Epidermal melanocyte (primary cell): ENCODE results near the gene FBXL13.
A peak's percentile ranks its signal among the peaks of the same experiment; 100 is the strongest.
"Not testable (repeated sequence)": the region's sequence is repeated elsewhere in the genome, so short reads cannot be mapped to it uniquely, and the experiment has no call there.

Experiments used
- DNase-seq: peaks from one replicate; pipeline ENCODE4 v3.0.0; 2011; ENCODE audit warnings: low spot score; ENCODE audit not compliant: insufficient read length

Gene FBXL13

DNA sequence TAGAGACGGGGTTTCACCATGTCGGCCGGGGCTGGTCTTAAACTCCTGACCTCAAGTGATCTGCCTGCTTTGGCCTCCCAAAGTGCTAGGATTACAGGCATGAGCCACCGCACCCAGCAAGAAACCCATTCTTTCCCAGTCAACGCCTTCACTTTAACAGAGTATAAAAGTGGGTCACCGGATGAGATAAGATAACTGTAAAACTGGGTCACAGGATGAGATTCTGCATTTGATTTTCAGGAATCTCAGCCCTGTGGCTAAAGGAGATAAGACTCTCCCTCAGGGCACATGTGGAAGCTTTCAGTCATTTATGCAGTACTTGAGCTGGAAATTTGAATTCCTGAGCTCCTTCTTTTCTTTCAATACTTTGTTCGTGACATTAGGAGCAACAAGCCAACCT lies 91.0 kb downstream of the FBXL13 start:
- no peak for DNase-seq

DNA sequence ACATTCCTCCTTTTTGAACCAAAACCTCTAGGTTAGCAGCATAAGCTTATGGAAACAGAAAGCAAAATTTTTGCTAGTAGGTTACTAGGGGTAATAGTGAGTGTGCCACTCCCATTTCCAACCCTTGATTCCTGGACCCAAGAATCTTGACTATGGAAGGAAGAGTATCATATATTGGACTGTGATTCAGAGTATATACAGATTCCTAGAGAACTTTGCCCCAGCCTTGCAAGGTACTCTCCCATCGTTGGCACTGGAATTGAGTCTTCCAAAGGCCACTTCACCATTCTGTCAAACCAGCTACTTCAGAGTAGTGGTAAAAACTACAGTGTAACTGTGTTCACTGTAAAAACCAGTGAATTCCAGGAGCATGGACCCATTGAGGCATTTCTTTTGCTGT lies 92.4 kb downstream of the FBXL13 start:
- DNase-seq, result no peak

DNA sequence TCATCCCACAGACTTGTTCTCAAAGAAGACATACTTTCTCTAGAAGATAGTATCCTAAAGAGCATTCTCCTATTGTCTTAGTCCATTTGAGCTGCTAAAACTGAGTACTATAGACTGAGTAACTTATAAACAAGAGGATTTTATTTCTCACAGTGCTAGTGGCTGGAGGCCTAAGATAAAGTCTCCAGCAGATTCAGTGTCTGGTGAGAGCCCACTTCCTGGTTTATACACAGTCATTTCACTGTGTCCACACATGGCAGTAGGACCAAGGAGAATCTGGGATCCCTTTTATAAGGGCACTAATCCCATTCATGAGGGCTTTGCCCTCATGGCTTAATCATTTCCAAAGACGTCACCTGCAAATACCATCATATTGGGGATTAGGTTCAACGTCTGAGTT lies 93.1 kb downstream of the FBXL13 start:
- no peak for DNase-seq

DNA sequence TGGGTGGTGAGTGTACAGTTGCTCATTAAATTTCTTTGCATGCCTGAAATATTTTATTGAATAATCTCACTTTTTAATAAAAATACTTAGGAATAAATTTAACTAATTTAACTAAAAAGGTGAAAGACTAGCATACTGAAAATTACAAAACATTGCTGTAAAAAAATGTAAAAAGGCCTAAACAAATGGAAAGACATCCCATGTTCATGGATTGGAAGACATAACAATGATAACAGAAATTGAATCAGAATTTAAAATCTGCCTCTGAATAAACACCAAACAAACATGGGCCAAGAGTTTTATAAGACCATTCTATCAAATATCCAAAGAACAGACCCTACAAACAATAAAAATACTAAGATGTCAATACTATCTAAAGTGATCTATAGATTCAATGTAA lies 94.9 kb downstream of the FBXL13 start:
- no peak for DNase-seq

DNA sequence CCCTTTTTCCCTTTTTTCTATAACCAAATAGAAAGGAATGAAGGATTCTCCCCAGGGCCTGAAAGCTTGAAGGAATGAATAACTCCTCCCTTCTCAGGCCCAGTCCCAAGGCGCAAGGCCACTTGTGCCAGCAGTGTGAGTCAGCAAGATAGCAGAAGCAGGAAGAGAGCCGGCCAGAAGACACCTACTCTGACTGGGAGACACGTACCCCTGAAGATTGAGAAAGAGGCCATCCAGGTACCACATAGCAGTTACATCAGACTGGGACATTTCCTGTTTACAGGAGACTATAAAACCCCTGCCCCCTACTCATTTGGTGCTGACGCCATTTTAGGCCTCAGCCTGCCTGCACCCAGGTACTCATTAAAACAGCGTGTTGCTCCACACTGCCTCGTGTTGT lies 96.3 kb downstream of the FBXL13 start:
- no peak for DNase-seq

DNA sequence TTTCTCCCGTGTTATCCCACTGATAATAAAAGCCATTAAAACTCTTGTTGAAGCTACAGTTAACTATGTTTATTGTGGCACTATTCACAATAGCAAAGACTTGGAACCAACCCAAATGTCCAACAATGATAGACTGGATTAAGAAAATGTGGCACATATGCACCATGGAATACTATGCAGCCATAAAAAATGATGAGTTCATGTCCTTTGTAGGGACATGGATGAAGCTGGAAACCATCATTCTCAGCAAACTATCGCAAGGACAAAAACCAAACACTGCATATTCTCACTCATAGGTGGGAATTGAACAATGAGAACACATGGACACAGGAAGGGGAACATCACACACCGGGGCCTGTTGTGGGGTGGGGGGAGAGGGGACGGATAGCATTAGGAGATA lies 97.0 kb downstream of the FBXL13 start:
- not testable (repeated sequence) for DNase-seq

DNA sequence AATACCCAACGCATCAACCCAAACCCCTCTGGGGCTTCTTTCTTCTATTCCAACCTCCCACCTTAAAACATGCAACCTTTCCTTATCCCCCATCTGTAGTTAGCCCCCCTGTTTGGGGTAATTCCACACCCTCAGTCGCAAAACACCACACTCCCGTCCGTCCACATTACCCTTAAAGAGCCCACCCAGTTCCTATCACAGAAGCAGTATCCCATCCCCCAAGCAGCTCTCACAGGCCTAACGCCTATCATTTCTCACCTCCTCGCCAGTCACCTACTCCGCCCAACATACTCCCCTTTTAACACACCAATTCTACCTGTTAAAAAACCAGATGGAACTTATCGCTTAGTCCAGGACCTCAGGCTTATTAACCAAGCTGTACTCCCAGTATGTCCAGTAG lies 98.1 kb downstream of the FBXL13 start:
- no peak for DNase-seq

DNA sequence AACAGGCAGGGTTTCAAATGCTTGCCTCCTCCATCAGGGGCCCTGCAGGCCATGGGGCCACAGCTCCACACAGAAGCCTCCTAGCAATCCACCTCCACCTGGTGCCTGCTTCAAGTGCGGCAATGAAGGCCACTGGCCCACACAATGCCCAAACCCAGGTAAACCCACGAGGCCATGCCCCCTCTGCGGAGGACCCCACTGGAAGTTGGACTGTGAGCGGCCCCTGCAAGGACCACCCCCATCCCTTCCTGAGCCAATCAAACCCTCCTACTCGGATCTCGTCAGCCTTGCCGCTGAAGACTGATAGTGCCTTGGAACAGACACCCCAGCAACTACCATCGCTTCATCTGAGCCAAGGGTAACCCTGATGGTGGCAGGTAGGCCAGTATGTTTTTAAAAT lies 98.7 kb downstream of the FBXL13 start:
- no peak for DNase-seq

DNA sequence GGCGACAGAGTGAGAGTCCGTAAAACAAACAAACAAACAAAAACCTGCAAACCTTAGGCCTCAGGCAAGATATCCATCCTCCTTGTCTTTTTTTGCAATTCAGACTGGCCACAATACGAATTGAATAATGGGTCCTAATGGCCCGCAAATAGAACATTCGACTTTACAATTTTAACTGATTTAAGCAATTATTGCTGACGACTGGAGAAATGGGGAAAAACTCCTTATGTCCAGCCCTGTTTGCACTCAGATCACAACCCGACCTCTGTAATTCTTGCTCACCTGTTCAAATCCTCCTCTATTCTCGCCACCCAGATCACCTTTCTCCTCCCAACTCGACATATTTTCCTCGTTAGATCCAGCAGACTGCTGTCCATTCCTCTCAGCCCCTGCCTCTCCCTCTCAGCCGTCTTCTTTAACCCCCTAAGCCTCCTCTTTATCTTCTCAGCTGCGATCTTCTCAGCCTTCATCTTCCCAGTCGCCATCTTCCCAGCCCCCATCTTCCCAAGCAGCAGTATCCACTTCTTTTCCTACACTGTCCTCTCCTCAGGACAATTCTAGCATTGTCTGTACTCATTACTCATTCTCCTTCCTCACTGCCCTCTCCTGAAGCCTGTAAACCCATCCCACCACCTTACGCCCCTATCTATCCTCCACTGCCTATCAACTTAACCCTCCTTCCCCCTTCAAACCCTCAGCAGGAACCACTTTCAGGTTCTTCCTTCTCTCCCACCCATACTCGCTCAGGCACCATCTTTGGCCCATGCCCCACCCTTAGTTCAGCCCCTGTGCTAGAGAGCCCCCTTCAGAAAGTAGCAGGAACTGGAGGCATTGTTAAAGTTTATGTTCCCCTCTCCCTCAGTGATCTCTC lies 100.0 kb downstream of the FBXL13 start:
- DNase-seq, result no peak

DNA sequence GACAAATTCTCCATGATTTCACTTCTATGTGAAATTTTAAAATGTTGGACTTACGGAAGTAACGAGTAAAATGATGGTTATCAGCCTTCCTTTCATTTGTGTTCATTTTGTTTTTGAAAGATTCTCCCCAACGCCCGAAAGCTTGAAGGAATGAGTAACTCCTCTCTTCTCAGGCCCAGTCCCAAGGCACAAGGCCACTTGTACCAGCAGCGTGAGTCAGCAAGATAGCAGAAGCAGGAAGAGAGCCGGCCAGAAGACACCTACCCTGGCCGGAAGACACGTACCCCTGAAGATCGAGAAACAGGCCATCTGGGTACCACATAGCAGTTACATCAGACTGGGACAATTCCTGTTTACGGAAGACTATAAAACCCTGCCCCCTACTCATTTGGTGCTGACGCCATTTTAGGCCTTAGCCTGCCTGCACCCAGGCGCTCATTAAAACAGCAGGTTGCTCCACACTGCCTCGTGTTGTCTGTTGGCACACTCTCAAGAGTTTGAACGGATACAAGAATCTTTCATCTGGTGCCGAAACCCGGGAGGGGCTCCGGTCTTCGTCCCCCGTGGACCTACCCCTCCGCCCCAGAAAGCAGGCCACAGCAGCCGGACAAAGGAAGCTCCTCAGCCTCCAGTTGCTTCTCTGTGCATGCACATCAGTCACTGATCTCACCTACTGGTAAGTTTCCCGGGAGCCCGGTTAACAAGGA lies 101.3 kb downstream of the FBXL13 start:
- no peak for DNase-seq

DNA sequence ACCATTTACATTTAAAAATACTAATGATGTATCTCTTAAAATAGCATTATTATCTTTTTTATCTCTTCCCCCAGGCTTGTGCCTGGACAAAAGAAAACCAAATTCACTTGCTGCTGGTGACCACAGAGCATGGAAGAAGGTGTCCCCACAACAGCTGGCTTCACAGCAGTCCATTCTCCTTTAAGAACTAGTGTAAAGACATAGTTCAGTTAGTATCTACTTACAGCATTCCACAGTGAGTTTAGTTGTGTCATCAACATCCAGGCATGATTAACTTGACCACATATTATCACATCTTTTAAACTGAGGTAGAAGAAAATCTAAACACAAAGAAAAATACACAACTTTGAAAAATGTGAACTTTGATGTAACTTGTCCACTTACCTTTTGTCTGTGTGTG lies 106.8 kb downstream of the FBXL13 start:
- no peak for DNase-seq

DNA sequence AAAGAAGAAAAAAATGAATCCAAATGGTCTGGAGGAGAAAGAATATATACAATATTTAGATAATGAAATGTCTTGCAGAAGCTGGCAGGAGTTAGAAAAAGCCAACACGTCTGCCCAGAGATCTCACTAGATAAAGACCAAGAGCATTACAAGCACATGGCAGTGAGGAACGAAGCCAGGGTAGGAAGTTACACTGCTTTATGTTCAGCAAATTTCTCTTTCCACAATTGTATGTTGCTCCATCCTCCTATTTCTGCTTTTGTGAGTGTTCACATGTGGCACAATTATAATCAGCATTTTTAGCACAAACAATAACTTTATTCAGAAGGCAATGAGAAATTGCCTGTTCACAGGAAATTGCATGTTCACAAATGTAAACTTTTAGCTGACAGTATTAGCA lies 108.1 kb downstream of the FBXL13 start:
- DNase-seq, result no peak

DNA sequence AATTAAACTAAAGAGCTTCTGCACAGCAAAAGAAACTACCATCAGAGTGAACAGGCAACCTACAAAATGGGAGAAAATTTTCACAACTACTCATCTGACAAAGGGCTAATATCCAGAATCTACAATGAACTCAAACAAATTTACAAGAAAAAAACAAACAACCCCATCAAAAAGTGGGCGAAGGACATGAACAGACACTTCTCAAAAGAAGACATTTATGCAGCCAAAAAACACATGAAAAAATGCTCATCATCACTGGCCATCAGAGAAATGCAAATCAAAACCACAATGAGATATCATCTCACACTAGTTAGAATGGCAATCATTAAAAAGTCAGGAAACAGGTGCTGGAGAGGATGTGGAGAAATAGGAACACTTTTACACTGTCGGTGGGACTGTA lies 112.6 kb downstream of the FBXL13 start:
- DNase-seq, result not testable (repeated sequence)

DNA sequence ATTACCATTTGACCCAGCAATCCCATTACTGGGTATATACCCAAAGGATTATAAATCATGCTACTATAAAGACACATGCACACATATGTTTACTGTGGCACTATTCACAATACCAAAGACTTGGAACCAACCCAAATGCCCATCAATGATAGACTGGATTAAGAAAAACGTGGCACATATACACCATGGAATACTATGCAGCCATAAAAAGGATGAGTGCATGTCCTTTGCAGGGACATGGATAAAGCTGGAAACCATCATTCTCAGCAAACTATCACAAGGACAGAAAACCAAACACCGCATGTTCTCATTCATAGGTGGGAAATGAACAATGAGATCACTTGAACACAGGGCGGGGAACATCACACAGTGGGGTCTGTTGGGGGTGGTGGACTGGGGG lies 116.6 kb downstream of the FBXL13 start:
- not testable (repeated sequence) for DNase-seq

DNA sequence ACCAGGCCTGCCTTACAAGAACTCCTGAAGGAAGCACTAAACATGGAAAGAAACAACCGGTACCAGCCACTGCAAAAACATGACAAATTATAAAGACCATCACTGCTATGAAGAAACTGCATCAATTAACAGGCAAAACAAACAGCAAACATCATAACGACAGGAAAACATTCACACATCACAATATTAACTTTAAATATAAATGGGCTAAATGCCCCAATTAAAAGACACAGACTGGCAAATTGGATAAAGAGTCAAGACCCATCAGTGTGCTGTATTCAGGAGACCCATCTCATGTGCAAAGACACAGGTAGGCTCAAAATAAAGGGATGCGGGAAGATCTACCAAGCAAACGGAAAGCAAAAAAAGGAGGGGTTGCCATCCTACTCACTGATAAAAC lies 120.2 kb downstream of the FBXL13 start:
- not testable (repeated sequence) for DNase-seq

DNA sequence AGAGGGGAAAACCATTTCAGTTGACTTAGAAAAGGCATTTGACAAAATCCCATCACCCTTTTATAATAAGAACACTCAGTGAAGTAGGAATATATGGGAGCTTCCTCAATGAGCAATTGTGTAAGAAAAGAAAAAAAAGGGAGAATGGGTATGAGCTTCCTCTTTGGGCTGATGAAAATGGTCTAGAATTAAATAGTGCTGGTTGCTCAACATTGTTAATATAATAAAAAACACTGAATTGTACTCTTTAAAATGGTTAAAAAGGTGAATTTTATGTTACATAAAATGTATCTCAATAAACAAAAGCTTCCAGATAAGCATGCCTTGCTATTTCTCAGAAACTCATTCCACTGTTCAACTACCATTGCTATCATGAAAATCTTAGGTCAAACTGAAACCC lies 121.2 kb downstream of the FBXL13 start:
- no peak for DNase-seq

DNA sequence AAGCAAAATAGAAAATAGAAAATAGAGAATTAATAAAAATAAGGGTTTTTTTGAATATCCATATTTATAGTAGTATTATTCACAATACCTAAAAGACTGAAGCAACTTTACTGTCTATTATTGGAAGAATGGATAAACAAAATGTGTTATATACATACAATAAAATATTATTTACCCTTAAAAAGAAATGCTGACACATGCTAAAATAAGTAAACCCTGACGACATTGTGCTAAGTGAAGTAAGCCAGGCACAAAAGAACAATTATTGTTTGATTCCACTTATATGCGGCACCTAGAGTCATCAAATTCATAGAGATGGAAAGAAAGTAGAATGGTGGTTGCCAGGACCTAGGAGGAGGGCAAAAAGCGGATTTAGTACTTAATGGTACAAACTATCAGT lies 122.8 kb downstream of the FBXL13 start:
- no peak for DNase-seq

DNA sequence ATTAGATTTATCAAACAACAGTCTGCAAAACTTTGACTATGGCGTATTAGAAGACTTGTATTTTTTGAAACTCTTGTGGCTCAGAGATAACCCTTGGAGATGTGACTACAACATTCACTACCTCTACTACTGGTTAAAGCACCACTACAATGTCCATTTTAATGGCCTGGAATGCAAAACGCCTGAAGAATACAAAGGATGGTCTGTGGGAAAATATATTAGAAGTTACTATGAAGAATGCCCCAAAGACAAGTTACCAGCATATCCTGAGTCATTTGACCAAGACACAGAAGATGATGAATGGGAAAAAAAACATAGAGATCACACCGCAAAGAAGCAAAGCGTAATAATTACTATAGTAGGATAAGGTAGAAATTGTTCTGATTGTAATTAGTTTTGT lies 130.4 kb downstream of the FBXL13 start:
- DNase-seq, result peak; percentile 31

DNA sequence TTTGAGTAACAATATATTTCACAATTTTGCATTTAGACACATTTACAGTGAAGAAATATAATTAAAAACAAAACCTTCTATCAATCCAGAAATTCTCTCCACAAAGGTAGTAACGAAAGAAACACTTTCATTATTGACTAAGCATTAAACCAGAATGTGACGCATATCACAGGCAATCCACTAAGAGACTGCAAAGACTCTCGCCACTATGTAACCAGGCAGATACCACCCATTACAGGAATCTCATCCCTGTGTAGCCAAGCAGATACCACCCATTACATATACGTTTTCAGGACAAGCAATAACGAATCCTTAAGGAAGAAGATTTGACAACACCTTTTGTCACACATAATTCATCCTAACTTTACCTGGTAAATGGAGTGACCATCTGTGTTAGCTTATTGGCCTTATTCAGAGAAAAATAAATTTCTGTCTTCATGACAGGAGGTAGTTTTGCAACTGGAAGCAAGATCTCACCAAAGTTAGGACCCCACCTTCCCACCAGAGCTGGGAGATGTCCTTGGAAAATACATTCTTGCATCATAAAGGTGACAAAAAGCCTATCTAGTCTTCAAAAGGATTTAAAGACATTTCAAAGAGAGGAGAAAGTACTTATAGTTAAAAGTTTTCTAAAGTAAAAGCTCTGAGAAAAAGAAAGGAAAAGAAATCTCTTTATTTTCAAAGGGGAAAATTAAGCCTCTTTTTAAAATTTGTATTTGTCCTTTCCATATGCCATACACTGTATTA lies 131.0 kb downstream of the FBXL13 start:
- no peak for DNase-seq

DNA sequence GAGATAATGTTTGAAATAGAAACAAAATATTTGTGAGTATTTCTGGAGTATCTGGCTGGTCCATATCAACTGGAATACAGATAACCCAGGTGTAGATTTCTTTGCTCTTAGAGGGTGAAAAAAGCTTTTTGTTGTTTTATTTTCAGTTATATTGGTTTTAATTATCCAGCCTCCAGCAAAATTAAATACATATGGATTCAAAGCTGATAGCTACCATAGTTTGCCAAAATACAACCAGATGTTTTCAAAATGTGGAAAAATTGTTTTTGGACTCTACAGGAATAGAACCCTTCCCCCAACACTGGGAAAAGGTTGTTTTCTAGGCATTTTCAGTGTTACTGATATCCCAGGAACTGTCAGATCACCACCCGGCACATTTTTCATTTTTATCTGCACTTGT lies 131.7 kb downstream of the FBXL13 start:
- DNase-seq, result no peak

DNA sequence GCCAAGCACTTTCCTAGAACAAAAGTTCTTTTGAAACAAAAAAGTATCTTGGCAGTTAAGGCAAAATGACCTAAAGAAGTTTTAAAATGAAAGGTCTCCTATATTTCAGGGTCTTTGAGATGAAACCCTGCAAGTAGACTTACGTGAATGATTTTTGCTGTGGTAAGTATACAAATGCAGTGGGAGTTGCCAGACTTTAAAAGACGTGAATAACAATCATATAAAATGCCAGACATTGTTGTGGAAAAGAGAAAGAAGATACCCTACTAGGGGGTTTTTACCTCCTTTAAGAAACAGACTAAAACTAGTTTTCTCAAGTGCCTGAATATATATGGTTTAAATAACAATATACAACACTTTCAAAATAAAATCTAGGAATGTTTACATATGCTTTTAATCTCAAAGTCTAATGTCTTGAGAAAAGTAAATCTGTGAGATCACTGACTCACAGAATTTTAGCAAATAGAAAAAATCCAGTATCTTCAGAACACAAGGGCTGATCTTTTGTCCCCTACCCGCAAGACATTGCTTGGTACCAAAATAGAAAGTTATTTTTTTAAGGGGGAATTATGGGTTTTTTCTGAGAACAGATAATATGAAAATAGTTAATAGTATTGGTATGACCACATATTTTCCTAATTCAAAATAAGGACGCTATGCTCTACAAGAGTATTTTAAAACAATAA lies 132.3 kb downstream of the FBXL13 start:
- DNase-seq, result no peak

DNA sequence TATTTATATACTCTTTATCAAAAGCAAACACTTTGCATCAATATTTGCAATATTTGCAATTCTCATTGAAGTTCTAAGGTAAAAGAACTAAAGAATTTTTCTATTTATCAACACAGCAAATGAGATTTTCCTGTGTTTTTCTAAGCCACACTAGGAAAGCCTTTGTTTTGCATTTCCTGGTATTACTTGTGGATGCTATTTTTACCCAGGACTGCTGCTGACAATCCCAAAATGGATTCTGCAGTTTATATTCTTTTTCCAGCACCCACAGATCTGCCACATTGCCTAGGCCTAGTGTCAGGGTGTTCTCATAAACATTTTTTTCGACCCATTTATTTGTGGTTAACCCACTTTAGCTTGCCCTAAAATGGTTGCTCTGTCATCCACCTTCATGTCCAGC lies 135.9 kb downstream of the FBXL13 start:
- no peak for DNase-seq
